ENCODE measurements around the gene SOBP. TPM values are rescaled to one million over a fixed set of nuclear protein-coding genes. Genes with fewer than 3 reads are reported as not detected.

SOBP gene
- total RNA-seq, 4 donors from 2014 or later = 0.26 to 1.5 (median 0.55) TPM

DNA sequence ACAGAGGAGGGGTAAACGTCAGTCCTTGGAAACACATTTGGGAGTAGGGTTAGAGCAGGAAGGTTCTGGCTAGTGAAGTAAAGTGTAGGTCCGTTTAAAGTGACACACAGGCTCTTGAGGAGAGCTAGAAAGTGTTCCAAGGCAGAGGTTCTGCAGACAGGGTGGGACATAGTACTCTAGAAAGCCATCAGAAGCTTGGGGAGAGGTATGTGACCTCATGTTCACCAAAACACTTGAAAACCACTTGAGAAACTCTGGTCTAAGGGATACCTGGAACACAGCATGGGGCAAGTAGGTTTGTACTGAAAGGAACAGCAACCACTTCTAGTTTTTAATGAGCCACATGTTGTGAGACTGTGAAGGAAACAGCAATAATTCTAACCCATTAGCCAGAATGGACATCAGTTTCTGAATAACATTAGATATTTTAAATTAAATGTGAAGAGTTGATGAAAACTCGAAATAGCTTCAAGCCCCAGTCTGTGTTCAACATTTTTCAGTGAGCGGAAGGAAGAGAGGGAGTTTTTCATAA, 49.0 kb downstream of the SOBP start:
- no peak for DNase-seq (ENCODE audit: low spot score in 2 of 2)
- TF ChIP-seq, protein P1, sequence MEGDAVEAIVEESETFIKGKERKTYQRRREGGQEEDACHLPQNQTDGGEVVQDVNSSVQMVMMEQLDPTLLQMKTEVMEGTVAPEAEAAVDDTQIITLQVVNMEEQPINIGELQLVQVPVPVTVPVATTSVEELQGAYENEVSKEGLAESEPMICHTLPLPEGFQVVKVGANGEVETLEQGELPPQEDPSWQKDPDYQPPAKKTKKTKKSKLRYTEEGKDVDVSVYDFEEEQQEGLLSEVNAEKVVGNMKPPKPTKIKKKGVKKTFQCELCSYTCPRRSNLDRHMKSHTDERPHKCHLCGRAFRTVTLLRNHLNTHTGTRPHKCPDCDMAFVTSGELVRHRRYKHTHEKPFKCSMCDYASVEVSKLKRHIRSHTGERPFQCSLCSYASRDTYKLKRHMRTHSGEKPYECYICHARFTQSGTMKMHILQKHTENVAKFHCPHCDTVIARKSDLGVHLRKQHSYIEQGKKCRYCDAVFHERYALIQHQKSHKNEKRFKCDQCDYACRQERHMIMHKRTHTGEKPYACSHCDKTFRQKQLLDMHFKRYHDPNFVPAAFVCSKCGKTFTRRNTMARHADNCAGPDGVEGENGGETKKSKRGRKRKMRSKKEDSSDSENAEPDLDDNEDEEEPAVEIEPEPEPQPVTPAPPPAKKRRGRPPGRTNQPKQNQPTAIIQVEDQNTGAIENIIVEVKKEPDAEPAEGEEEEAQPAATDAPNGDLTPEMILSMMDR (IDR thresholded peaks at IDR 0.05) = no peak
- TF ChIP-seq POLR2A (IDR thresholded peaks at IDR 0.05) = no peak
- TF ChIP-seq EP300 (IDR thresholded peaks at IDR 0.05) = no peak
- no peak for TF ChIP-seq POLR2AphosphoS5 (IDR thresholded peaks at IDR 0.05)
- no peak overlapping the region for H3K4me3 ChIP-seq

DNA sequence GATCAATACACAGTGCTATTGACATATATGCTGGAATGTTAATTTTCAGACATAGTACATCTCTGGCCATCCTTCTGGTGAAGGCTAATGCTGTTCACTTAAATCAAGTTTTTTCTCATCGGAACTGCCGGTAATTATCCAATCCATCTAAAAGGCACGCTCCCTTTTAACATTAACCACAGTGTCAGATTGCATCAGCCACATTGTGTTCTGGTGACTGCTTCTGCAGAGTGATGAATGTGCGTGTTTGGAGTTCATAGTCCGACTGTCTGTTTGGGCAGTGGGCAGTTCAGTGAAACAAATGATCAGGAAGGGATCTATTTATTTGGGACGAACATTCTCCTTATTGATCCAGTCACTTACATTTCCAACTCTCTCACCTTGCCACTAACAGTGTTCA, 49.5 kb downstream of the SOBP start:
- Histone ChIP-seq H3K27ac (no peak overlapping the region), H3K4me1 (no peaks in the 10 kb centered on the region), H3K36me3 (no peaks in the 10 kb centered on the region), H3K27me3 (no peaks in the 10 kb centered on the region), H3K9me3 (no peaks in the 10 kb centered on the region), H3K4me3 (no peak overlapping the region)
- no peak for DNase-seq (ENCODE audit: low spot score in 2 of 2)
- TF ChIP-seq, protein P1 (IDR thresholded peaks at IDR 0.05) = no peak
- TF ChIP-seq POLR2A (IDR thresholded peaks at IDR 0.05) = no peak
- TF ChIP-seq POLR2AphosphoS5 (IDR thresholded peaks at IDR 0.05) = no peak
- TF ChIP-seq EP300 (IDR thresholded peaks at IDR 0.05) = no peak
- 94% methylated on average over 6 of the region's 6 CpGs for WGBS

More for the DNA sequence above, 49.0 kb downstream of the SOBP start:
- WGBS = 90% methylated on average over 4 of the region's 4 CpGs
- no peak overlapping the region for H3K27ac ChIP-seq
- H3K27me3 ChIP-seq = no peaks in the 10 kb centered on the region
- no peaks in the 10 kb centered on the region for H3K9me3 ChIP-seq
- no peaks in the 10 kb centered on the region for H3K4me1 ChIP-seq
- H3K36me3 ChIP-seq = no peaks in the 10 kb centered on the region

DNA sequence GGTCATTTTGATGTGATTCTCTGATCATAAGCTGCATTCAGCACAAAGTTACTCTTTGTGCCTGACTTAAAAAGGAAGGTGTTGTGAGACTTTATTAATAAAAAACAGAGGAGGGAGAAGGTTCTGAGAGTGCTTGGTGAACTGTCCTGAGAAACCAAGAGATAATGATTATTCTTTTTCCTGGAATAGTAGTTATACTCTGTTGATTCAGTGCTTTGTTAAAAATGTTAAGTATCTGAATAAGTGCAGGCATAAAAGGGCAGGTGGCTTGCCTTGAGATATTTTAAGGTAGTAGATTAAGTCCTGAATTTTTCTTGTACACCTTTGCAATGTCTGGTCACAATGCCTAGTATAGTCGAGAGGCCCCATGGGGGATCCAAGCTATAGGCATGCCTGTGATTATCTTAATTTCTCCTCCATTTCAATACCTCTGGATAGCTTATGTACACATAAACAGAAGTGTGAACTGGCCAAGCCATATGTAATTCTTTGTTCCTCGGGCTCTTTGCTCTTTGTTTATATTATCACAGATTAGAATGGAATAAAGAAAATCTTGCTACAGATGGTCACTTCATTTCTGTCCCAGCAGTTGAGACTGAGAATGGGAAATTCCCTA, 50.0 kb downstream of the SOBP start:
- Histone ChIP-seq H3K27ac (no peak overlapping the region), H3K4me1 (no peaks in the 10 kb centered on the region), H3K9me3 (no peaks in the 10 kb centered on the region), H3K27me3 (no peaks in the 10 kb centered on the region), H3K4me3 (no peak overlapping the region), H3K36me3 (no peaks in the 10 kb centered on the region)
- TF ChIP-seq POLR2AphosphoS5 (IDR thresholded peaks at IDR 0.05) (no peak), POLR2A (IDR thresholded peaks at IDR 0.05) (no peak), EP300 (IDR thresholded peaks at IDR 0.05) (no peak)
- TF ChIP-seq, protein P1 (IDR thresholded peaks at IDR 0.05) = no peak
- DNase-seq (ENCODE audit: low spot score in 2 of 2) = no peak
- 36% methylated on average over 2 of the region's 2 CpGs for WGBS

DNA sequence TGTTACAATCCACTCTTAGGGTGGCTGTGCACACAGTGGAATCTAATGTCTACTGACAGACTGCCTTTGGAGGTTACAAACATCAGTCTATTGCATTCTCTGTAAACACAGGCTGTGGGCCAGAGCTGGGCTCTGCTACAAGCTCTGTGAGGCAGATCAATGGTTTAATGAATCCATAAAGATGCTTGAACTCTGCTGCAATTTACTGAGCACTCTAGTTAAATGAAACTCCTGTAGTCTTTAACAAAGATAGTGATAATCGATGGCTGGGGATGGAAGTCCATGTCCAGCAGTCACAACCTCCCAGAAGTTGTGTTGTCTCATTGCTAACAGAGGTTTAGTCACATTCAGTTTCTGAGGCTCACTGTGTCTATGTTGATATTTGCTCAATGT, 50.5 kb downstream of the SOBP start:
- Histone ChIP-seq H3K36me3 (no peaks in the 10 kb centered on the region), H3K4me1 (no peaks in the 10 kb centered on the region), H3K9me3 (no peaks in the 10 kb centered on the region), H3K27me3 (no peaks in the 10 kb centered on the region), H3K4me3 (no peak overlapping the region), H3K27ac (no peak overlapping the region)
- TF ChIP-seq POLR2A (IDR thresholded peaks at IDR 0.05) = no peak
- no peak for TF ChIP-seq POLR2AphosphoS5 (IDR thresholded peaks at IDR 0.05)
- TF ChIP-seq, protein P1 (IDR thresholded peaks at IDR 0.05) = no peak
- no peak for TF ChIP-seq EP300 (IDR thresholded peaks at IDR 0.05)
- no peak for DNase-seq (ENCODE audit: low spot score in 2 of 2)
- WGBS = 87% methylated on average over 1 of the region's 1 CpG

DNA sequence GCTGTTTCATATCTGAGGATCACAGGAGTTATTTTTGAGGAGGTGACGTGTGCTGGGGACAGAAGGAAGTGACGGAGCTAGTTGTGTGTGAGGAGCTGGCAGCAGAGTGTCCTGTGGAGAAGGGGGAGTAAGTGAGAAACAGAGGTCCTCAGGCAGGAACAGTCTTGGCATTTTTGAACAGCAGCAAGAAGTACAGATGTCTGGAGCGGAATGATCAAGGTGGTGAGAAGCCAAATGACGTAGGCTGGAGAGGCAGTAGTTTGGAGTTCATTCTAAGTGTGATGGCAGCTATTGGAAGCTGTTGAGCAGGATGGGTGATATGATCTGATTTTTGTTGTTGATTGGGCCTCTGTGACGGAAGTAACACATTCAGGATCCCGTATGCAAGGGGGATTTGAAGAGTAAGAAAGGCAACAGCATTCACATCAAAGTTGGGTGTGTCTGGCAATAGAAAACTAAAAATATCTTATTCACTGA, 52.3 kb downstream of the SOBP start:
- TF ChIP-seq, protein P1 (IDR thresholded peaks at IDR 0.05) = no peak
- TF ChIP-seq EP300 (IDR thresholded peaks at IDR 0.05) (no peak), POLR2AphosphoS5 (IDR thresholded peaks at IDR 0.05) (no peak), POLR2A (IDR thresholded peaks at IDR 0.05) (no peak)
- Histone ChIP-seq H3K36me3 (no peaks in the 10 kb centered on the region), H3K27ac (no peak overlapping the region), H3K4me3 (no peak overlapping the region), H3K9me3 (no peaks in the 10 kb centered on the region), H3K4me1 (no peaks in the 10 kb centered on the region), H3K27me3 (no peaks in the 10 kb centered on the region)
- 72% methylated on average over 6 of the region's 6 CpGs for WGBS
- no peak for DNase-seq (ENCODE audit: low spot score in 2 of 2)
